ENCODE data around the gene SNX9.

SNX9 gene

DNA sequence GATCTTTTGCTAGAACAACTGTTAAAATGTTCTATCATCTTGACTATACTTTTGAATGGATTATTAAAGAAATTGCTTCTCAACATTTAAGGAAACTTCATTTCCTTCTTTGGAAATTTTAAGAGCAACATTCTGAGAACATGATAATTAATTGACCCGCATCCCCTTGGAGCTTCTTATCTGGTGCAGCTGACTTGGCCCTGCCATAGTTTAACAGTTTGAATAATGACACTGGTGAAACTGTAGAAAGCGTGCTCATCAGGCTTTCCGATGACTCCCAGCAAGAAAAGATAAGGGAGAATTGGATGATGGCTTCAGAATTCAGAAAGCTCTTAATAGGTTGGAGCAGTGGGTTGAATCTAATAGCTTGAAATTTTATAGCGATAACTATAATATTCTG lies 38.1 kb downstream of the SNX9 start:
- no peak for DNase-seq

DNA sequence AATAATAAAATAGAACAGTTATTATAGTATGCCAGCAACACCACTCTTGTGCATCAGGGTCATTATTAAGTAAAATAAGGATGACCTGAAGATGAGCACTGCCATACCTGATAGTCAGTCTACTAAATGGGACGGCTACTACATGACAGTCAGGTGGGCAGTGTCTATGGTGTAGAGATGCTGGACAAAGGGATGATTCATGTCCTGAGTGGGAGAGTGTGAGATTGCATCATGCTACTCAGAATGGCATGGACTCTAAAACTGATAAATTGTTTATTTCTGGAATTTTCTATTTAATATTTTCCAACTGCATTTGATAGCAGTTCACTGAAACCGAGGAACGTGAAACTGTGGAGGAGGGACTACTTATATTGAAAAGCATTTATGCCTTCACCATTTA lies 38.8 kb downstream of the SNX9 start:
- DNase-seq = no peak

DNA sequence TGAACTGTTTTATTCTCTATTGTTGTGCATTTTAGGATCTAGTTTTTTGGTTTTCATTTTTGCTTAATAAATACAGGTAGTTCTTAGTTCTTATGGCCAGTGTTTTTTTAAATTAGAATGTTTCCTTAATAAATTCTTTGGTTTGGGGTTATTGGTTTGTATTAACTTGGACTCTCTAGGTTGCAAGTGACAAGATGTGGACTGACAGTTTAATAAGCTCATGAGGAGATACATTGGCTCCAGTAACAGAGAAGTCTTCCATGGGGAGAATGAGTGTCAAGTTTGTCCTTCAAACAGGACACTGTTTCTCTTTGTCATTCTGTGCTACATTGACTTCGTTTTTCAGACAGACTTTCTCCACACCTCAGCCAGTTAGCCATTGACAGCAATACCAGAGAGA lies 39.7 kb downstream of the SNX9 start:
- DNase-seq = no peak

DNA sequence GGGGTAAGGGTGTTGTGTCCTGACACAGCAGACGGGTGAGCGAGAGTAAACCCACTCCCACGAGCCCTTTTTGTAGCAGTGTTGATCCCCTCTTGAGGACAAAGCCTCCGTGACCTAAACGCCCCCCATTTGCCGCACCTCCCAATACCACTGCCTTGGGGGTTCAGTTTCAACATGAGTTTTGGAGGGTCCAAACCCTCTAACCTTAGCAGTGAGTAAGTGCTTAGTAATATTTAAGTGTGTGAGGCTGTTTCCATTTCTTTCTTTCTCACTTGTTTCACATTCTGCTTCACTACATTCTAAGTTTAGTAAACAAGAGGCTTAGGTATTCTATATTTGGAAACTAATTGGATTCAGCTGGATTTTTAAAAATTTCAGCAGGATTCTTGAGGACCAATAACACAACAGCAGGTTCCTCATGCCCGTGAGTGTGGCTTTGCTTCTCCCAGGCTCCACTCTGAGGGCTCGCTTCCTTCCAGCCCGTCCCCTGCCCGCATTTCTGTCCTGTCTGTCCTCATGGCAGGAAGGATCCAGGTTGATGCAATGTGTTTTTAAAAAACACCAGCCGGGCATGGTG lies 41.2 kb downstream of the SNX9 start:
- DNase-seq = no peak

DNA sequence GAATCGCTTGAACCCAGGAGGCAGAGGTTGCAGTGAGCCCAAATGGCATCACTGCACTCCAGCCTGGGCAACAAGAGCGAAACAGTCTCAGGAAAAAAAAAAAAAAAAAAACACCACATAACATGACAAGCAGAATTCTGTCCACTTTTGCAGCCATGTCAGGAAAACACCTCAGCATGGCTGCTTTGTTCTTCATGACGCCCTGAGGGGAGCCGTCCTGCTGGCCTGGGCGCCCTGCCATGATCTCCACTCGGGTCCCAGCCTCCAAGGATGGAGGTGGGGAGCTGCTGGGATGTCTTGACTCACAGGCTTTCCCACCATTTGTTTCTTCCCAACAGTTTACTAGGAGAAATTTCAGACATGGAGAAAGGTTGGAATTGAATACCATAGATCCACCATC lies 42.2 kb downstream of the SNX9 start:
- no peak for DNase-seq

DNA sequence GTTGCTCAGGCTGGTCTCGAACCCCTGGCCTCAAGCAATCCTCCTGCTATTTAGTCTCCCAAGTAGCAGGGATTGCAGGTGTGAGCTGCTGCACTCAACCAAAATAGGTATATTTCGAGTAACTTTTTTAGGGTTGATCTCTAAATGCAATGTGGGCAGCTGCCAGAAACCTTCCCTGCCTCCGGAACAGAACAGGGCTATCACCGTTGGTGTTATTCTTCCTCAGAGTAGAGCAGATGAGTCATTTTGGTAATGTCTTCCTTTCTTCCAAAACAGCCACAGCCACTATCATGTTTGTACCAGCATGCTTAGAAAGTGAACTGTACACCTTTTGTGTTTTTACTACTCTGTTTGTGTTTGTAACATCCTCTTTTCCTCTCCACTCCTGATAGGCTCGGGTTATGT lies 44.1 kb downstream of the SNX9 start:
- no peak for DNase-seq

DNA sequence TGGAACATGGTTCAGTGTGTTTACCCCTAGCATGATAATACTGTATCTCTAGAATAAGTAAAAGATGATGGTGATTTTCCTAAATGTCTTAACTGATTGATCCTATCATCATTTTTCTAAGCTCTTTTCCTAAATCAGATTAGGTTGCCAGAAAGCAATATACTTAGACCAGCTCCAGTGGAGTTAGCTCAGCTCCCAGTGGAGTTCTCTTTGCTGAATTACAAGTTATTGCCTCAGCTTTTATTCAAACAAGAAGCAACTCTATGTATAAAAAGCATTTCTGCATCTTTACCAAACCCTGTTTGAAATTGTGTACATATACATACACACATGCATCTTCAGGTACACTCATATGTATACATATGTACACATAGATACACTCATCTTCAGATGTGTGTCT lies 44.9 kb downstream of the SNX9 start:
- DNase-seq = no peak

DNA sequence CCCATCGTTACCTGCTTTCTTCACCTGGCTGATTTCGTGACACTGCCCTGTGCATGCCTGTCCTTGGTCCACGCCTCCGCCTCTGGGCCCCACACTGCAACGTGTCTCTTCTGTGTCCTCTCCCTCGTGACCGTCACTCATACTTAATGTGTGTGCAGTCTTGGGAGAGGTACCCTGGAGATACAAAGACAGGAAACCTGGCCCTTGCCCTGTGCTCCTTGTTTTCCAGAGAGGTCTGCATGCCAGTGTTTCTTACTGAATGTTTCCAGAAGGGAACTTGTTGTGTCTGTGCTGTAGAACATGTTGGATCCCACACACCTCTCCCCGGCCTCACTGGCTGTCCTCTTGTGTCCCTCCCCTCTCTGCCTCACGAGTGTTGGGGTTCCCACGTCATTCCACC lies 45.8 kb downstream of the SNX9 start:
- no peak for DNase-seq

DNA sequence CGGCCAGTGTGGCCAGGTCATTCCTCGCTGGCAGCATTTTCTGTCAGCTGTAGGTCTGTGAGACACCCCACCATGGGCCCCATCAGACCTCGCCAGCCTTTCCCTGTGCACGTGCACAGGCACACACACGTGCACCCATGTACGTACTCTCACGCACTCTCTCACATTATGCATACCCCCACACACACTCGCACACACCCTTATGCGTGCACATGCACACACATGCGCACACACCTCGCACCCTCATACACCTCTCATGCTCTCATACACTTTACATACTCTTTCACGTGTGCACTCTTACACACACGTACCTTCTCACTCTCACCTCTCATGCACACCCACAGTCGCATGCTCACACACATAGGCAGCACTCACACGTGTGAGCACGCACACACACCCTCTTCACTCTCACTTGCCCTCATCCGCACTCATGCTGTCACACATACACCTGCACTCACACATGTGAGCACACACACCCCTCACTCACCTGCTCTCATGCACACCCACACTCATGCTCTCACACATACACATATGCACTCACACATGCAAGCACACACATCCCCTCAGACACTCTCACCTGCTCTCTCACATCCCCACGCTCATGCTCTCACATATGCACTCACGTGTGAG lies 46.7 kb downstream of the SNX9 start:
- no peak for DNase-seq

DNA sequence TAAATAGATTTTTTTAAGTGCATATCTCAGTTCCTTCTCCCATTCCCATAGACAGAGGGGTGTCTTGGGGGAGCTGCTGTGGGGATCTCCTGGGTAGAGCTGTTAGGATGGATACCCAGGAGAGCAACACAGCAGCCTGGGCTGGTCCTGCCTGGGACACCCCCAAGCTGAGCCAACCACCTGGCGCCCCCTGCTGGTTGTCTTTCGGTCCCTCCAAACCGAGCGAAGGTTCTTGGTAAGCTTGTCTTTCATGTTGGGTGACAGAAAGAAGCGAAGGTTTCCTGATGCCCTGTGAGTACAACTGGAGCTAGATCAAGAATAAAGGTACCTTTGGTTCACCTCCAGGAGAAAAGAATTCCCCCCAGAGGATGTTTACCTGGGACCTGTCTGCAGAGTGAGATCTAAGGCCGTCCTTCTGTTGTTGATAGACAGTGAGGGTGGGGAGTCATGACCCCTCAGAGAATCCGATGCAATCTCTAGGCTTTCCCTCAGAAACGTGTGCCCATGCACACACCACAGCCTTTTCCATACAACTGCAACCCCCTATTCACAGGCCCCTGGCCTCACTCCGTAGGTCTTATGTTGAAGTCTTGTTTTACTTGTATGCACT lies 50.8 kb downstream of the SNX9 start:
- peak; percentile 94 for DNase-seq

DNA sequence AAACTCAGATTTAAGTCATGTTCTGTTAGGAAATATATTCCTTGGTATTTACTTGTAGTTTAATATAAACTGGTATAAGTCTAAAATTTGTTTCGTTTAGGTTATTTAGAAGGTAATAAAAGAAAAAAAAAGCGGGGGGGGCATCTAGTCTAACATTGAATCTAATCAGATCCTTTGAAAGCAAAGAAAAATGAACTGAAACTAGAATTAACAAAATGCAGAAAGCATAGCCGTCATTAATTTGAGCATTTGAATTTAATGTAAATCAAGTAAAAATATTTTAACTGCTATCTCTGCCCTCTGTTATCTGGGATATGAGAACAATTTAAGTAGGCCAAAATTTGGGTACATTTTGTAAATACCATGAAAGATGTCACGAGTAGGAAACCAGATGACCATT lies 54.1 kb downstream of the SNX9 start:
- no peak for DNase-seq

DNA sequence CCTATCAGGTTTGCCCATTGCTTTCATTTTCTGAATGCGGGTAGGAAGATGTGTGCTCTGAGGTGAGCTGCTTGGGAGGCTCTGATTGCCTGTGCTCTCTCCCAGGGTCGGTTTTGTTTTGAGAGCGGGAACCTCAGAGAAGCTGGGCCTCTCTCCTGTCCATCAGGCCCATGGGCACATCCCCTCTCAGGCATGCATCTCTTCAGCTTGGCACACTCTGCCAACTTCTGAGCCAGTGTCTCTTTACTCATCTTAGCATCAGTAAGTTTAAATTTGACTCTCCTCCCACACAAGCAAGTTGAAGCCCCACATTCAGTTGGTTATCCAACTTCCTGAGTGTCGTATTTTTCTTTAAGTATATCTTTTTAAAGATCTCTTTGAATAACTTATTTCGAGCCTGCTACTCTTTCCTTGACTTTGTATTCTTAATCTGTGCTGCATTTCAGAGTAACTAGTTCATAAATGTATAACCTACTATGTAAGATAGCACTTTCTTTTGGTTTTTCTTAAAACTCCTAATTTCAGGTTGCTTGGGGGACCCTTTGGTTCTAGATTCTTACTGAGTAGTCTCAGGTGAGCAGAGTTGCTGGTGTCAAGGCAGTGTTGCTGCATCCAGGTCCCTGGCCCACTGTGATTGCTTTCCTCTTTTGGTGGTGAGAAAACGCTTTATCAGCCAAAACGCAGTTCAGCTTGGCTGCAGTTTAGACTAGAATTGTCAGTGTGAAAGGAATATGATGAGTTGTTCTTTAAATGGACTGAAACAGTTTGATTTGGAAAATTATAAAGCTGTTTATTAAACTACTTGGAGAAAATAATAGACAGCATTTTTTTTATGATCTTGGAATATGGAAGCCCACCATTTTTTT lies 54.8 kb downstream of the SNX9 start:
- no peak for DNase-seq

DNA sequence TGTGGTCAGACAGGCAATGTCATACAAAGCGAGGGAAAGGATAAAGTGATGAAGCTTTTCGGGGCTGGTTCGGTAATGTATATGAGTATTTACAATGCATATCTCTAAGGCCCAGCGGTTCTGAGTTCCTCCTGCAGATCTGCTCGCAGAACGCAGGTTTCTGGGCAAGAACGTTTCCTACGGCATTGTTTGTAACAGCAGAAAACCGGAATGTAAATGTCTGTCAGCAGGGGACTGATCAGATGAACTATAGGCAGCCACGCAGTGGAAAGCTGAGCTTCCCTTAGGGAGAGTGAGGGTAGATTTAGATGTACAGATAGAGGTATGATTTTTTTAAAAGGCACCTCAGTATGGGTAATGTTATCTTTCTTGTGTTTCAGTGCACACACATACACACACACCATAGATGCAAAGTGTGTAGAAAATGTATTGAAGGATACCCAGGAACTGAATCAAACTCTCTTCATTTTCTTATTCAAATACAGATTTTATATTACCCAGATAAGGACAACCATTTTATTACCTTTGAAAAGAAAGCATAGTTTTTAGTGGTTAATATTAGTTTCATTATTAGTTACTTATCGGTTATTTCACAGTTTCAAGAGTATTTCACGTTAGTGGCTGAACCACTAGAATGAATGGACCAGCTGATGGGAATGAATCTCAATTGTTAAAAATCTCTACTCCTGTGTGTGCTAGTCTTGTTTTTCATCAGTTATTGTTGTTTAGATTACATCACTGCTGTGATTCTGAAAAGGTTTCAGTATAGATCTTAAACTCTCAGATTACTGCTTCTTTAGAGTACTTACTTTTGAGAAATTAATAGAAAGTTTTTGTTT lies 56.2 kb downstream of the SNX9 start:
- DNase-seq = no peak

DNA sequence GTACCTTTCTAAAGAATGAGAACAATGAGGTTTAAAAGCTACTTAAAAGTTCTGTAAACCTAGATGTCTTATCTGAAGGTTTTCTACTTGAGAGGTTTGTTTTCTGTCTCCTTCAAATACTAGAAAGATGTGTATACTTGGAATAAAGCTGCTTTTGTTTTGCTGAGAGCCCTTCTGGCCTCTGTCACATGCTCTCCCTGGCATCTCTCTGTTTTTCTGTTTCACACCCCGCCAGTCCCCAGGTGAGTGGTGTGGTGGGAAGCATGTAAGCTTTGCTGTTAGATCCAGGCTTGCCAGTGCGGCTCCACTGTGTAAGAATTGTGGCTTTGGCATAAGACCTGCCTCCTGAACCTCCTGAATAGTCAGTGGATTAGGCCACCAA lies 56.8 kb downstream of the SNX9 start:
- DNase-seq = no peak

DNA sequence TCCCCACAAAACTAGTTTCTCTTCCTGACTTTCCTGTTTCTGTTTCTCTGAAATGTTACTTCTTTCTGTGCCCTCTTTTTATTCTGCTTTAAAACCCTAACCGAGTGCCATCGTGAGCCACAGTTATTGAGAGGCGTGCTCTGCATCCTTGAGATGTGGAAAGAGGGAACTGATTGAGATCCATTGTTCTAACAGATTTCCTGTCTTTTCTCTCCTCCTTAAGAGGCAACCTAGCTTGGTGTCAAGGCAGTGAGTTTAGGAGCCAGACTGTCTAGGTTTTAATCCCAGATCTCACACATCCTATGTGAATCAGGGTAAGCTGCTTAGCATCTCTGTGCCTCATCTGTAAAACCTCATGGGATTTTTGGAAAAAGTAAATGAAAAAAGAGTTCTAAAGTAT lies 57.5 kb downstream of the SNX9 start:
- DNase-seq = no peak

DNA sequence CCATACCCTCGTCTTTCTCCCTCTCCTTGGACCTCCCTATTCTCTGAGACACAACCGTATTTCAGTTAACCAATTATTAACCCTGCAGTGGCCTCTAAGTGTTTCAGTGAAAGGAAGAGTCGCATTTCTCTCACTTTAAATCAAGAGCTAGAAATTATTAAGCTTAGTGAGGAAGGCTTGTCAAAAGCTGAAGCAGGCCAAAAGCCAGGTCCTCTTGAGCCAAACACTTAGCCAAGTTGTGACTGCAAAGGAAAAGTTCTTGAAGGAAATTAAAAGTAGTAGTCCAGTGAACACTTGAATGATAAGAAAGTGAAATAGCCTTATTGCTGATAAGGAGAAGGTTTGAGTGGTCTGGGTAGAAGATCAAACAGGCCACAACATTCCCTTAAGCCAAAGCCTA lies 58.3 kb downstream of the SNX9 start:
- no peak for DNase-seq

DNA sequence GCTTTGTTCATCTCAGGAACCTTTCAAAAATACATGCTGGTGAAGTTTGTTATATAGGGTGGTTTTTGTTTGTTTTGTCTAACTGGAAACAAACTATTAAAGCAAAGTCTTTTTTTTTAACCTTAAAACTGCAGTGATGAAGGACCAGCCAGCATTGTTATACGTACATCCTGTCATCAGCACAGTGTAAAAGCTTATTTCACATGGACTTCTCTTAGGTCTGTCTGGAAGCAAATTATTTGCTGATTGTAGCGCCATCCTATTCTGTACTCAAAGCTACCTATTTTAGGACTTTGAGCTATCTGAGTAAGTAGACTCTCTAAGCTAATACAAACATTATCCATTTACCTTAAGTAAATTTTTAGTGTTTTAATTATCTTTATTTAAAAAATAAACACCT lies 61.7 kb downstream of the SNX9 start:
- no peak for DNase-seq

DNA sequence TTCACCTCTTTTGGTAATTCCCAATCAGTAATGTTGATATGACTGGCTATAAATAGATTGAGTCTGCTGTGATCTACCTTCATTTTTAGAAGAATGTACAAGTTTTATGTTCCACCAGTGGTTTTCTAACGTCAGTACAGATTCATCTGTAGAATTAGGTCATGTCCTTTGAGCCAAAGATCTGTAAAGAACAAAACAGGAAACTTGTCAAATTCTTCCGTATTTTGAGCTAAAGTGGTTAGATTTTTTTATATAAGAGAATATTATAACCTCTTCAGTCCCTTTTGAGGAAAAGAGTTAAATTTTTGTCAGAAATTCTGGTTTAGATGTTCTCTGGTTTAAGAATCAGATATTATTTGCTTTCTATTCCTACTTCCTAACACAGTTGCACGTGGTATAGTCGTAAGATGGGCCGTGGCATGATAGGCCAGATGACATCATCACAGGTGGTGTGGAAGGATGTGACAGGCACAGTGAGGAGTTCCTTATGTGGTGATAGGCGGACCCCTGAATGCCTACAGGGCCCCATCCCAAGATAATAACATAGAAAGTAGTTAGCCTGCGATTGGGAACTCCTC lies 62.3 kb downstream of the SNX9 start:
- DNase-seq = peak; percentile 62

DNA sequence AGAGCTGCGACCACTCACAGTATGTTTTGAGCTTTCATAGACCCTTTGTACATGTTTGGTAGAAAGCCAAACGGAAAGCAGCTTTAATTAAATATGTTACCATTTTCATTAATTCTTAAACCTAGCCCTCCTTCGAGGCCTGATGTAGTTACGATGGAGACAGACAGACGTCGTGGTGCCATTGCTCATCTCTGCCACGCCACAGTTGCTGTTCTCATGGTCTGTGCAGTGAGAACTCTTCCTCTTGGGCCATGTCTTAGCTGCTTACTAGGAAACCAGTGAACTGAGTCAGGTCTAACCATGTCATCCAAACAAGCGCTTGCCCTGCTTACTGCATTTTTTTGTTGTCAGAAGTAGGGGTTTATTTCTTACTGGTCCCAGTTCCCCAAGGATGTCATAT lies 62.8 kb downstream of the SNX9 start:
- DNase-seq = no peak

DNA sequence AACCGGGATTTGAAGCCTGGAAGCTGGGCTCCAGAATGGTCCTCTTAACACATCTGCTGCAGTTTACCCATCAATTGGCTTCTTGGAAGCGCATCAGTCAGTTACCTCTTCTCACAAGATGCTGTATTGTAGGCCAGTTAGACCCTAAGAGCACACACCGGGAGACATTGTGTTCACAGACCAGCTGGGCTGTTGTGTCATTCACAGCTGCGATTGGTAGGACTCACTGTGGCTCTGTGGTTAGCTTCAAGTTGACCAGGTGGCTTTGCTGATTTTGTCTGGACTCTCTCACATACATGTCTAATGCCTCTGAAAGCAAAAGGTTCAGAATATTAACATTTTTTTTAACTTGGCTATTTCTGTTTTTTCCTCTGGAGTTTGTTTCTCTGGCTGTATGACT lies 64.8 kb downstream of the SNX9 start:
- DNase-seq = no peak

DNA sequence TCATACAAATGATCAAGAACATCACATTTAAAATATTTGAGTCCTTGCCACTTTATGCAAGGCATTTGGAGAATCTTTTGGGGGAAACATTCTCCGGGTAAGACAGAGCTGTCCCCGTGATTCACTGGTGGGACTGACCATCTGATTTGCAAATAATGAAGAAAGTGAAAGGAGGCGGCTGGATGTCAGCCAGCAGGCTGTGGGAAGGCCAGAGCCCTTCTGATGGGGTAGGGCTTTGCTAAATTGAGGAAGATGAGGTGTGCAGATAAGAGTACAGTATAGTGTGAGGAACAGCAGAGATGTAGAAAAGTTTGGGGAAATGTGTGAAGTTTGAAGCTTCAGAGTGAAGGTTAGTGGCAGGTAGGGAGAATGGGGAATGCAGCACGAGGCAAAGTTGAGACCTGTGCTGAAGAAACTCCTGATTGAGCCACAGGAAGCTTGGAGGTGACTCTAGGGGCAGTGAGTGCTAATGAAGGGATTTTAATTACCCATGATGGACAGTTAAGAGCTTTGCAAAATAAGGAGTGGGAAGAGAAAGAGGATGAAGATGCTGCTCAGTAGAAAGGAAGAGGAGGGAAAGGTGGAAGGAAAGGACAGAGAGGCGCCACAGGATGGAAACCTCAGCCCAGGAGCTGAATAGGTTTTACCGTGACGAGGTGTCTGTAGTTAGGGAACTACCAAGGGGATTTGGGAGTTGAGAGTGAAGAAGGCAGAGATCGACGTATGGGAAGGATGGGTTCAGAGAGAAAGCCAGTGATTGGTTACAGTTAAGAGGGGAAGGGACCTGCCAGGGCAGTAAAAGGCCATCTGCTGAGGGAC lies 68.7 kb downstream of the SNX9 start:
- no peak for DNase-seq

DNA sequence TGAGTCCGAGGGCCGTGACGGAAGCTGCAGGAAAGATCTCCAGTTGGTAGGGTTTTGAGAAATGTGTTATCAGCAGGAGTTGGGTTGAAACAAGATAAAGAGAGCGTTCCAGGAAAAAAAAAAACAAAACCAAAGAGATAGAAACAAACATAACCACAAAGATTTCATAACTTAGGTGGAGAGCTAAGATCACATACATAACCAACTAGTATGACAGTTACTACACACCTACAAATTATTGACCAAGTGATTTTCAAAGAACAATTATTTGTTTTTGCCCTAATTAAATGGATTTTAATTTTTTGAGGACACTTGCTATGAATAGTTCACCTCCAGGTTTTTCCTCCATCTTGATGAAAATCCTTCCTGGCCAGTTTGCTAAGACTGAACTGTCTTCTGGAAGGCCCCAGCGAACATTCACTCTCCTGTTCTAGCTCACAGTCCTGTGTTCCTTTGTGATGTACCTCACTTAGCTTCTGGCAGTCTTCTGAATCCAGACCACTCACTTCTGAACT lies 69.4 kb downstream of the SNX9 start:
- DNase-seq = no peak
